ENCODE results near the gene PRPF38B.
"Not testable (repeated sequence)": the region's sequence is repeated elsewhere in the genome, so short reads cannot be mapped to it uniquely, and the experiment has no call there.

The PRPF38B gene

GRCh38 chr1:108691942-108692723, at the start of gene PRPF38B:
PRPF38B (plus strand) TSS chr1:108692310; CDS start chr1:108692592, 282 bp downstream.
- DNase-seq: peak; percentile 83

GRCh38 chr1:108643492-108644335, 48.4 kb upstream of the PRPF38B start:
- peak; percentile 6 for DNase-seq

- no peak for DNase-seq
These were observed 47.1 kb upstream of the PRPF38B start for GRCh38 chr1:108644984-108645383.

GRCh38 chr1:108645564-108646184, 46.4 kb upstream of the PRPF38B start:
- DNase-seq: no peak

- DNase-seq: no peak
These were observed 45.9 kb upstream of the PRPF38B start for GRCh38 chr1:108646265-108646647.

DNA sequence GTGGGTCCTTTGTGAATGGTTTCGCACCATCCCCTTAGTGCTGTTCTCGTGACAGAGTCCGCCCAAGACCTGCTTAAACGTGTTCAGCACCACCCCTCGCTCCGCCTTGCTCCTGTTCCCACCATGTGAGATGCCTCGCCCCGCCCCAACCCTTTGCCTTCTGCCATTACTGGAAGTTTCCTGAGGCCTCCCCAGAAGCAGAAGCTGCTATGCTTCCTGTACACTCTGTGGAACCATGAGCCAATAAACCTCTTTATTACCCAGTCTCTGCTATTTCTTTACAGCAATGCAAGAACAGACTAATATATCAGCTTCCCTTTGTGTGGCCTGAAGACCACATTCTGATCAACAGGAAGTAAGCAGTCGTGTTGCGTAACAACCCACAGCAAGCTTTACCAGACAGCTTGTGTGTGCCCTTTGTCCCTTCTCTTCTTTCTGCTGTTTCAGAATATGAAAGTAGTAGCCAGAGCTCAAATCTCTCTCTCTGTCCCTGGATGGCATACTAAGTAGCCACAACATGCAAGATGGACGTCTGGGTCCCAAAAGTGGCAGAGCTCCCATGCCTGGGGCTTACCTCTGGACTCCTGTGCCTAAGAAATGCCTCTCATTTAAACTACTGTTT, 45.4 kb upstream of the PRPF38B start:
- no peak for DNase-seq

GRCh38 chr1:108653431-108654105, 38.5 kb upstream of the PRPF38B start:
- no peak for DNase-seq

- no peak for DNase-seq
These were observed 34.6 kb upstream of the PRPF38B start for GRCh38 chr1:108657356-108658080.

GRCh38 chr1:108661030-108661609, 31.0 kb upstream of the PRPF38B start, which contains the start of gene HENMT1:
HENMT1 (minus strand) TSS chr1:108661093; CDS start chr1:108659884, 1,209 bp downstream.
- peak; percentile 40 for DNase-seq

DNA sequence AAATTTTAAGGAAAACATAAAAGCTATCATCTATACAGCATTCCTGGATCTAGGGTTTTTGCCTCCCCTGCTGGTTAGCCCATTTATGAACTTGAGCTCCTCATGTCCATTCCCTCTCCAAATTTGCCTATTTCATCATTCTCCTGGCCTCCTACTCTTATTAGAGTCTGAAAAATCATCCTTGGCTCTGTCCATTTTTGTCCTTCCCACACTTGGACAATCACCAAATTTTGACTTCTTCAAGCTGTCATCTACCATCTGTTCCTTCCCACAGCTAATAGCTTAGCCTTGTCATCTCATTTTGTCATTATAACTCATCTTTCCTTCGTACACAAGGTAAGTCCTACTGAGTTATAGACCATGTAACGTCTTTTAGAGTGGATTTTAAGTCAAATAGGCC, 29.0 kb upstream of the PRPF38B start:
- DNase-seq: no peak

GRCh38 chr1:108664481-108664880, 27.6 kb upstream of the PRPF38B start:
- no peak for DNase-seq

- no peak for DNase-seq
These were observed 27.0 kb upstream of the PRPF38B start for GRCh38 chr1:108665067-108665466.

DNA sequence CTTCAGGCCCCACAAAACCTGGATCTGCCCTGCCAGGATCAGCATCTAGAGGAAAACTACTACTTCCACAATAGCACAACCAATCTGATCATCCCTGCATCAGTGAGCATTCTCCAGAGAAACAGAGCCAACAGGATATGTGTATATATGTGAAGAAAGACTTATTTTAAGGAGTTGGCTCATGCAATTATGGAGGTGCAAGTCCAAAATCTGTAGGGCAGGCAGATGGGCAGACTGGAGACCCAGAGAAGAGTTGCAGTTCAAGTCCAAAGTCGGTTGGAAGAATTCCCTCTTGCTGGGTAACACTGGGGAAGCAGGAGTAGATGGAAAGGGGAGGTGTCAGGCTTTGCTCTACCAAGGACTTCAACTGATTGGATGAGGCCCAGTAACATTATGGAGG, 26.3 kb upstream of the PRPF38B start:
- no peak for DNase-seq

DNA sequence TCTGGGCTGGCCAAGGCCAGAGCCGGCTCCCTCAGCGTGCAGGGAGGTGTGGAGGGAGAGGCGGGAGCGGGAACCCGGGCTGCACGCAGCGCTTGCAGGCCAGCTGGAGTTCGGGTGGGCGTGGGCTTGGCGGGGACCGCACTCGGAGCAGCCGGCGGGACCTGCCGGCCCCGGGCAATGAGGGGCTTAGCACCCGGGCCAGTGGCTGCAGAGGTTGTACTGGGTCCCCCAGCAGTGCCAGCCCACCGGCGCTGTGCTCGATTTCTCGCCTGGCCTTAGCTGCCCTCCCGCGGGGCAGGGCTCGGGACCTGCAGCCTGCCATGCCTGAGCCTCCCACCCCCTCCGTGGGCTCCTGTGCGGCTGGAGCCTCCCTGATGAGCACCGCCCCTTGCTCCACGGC, 24.7 kb upstream of the PRPF38B start:
- DNase-seq: not testable (repeated sequence)

- no peak for DNase-seq
These were observed 23.3 kb upstream of the PRPF38B start for GRCh38 chr1:108668777-108669176.

DNA sequence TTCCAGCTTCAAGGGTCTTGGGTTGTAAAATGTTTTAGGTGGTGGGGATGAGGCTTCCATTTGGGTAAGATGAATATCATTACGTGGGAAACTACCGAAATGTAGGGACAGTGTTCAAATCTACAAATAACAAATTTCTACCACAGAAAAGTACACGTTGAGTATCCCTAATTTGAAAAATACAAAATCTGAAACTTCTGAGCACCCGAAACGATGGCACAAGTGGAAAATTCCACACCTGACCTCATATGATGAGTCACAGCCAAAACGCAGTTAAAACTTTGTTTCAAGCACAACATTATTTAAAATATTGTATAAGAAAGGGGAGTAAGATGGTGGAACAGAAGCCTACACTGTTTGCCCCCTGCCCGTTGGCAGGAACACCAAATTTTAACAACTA, 22.4 kb upstream of the PRPF38B start:
- DNase-seq: no peak

- DNase-seq: no peak
These were observed 21.9 kb upstream of the PRPF38B start for GRCh38 chr1:108670131-108670773.

DNA sequence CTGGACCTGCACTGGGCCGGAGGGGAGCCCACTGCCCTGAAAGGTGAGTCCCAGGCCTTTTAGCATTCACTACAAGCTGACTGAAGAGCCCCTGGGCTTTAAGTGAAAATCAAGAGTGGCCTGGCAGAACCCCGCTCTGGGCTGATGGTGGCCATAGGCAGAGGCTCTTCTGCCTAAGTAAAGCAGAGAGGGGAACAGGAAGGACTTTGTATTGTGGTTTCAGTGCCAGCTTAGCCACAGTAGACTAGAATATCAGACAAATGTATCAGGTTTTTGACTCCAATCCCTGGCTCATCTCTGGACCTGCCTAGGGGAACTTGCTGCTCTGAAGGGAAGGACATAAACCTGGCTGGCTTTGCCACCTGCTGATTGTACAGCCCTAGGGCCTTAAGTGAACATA, 21.0 kb upstream of the PRPF38B start:
- DNase-seq: no peak

DNA sequence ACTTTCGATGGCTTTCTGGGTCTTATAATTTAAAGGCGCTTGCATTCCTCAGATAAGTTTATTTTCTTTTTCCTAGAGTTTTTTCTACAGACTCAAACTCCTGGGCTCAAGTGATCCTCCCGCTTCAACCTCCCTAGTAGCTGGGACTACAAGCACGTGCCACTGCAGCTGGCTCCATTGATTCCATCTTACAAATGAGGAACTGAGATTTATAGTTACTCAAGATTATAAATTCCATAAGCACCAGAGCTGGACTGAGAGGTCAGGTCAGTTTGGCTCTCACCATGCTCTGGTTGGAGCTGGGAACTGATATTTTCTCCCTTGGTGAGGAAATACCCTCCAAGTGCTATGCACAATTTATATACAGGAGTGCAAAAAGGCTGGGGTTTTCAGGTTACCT, 13.4 kb upstream of the PRPF38B start:
- DNase-seq: no peak

GRCh38 chr1:108679586-108680213, 12.4 kb upstream of the PRPF38B start:
- DNase-seq: no peak

Data from NCI-H2029 (cell line).